ENCODE results near the gene COL18A1. TPM values are rescaled to one million over a fixed set of nuclear protein-coding genes. Genes with fewer than 3 reads are reported as not detected.
"Not testable (repeated sequence)": the region's sequence is repeated elsewhere in the genome, so short reads cannot be mapped to it uniquely, and the experiment has no call there.

Gene COL18A1
- total RNA-seq, 1 experiment from 2014 or later: 838 TPM

GRCh38 chr21:45523411-45524101, 118.6 kb downstream of the COL18A1 start:
- DNase-seq (ENCODE audit: low read depth): no peak
- in situ Hi-C loops (cut with HindIII; ENCODE audit: low pct_unique_long_range_greater_than_20kb, low sequenced_read_pairs): loop anchor here (25.0 kb wide), 1 partner anchor 186 kb away; no protein-coding TSS in a partner anchor

GRCh38 chr21:45524756-45525152, 119.8 kb downstream of the COL18A1 start:
- DNase-seq (ENCODE audit: low read depth): no peak
- in situ Hi-C loops (cut with HindIII; ENCODE audit: low pct_unique_long_range_greater_than_20kb, low sequenced_read_pairs): loop anchor here (25.0 kb wide), 1 partner anchor 187 kb away; no protein-coding TSS in a partner anchor

DNA sequence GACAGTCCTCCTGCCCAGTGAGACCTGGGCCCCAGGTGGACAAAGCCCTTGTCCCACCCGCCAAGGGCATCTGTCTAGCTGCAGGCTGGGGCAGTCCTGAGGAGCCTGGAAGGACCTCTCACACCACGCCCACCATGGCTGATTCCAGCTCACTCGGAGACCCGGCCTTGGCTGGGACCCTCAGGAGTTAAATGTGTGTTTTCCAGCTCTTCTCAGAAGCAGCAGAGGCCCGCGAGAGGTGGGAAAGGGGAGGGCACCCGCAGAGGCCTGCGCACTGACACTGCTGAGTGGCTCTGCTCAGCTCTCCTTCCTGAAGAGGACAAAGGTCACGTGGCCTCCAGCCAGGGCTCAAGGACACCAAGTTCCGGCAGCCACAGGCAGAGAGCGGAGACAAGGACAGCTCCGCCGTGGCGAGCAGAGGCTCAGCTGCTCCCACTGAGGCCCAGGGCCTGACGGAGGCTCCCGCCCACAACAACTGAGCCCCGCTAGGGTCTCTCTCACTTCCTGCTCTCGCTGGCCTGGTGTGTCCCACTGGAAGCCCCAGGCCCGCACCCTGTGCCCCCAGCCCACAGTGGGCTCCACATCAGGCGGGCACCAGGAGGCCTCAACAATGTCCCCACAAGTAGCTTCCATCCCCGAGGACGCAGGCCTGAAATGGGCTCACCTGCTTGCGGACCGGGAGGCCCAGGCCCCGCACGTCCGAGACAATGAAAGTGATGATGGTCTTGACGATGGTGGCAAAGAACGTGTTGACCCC, 120.4 kb downstream of the COL18A1 start:
- DNase-seq (ENCODE audit: low read depth): no peak
- in situ Hi-C loops (cut with HindIII; ENCODE audit: low pct_unique_long_range_greater_than_20kb, low sequenced_read_pairs): no loop called here

- DNase-seq (ENCODE audit: low read depth): no peak
- in situ Hi-C loops (cut with HindIII; ENCODE audit: low pct_unique_long_range_greater_than_20kb, low sequenced_read_pairs): no loop called here
Measured at GRCh38 chr21:45525910-45526306, 120.9 kb downstream of the COL18A1 start.

DNA sequence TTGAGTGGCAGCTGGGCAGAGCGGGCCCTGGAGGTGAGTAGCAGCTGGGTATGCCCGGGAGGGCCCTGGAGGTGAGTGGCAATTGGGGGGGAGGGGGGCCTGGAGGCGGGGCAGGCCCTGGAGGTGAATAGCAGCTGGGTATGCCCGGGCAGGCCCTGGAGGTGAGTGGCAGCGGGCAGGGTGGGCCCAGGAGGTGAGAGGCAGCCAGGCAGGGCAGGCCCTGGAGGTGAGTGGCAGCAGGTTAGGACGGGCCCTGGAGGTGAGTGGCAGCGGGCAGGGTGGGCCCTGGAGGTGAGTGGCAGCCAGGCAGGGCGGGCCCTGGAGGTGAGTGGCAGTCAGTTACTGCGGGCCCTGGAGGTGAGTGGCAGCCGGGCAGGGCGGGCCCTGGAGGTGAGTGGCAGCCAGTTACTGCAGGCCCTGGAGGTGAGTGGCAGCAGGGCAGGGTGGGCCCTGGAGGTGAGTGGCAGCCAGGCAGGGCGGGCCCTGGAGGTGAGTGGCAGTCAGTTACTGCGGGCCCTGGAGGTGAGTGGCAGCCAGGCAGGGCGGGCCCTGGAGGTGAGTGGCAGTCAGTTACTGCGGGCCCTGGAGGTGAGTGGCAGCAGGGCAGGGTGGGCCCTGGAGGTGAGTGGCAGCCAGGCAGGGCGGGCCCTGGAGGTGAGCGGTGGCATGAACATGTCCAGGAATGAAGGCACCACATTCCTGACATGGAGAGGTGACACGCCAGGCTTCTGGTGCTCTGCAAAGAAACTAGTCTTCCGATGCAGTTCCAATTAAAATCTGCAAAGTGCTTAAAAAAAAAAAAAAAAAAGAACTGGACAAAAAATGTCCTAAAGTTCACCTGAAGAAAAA, 122.4 kb downstream of the COL18A1 start:
- in situ Hi-C loops (cut with HindIII; ENCODE audit: low pct_unique_long_range_greater_than_20kb, low sequenced_read_pairs): not testable (repeated sequence)
- peak; percentile 53 for DNase-seq (ENCODE audit: low read depth)

GRCh38 chr21:45528028-45528705, 123.2 kb downstream of the COL18A1 start:
- in situ Hi-C loops (cut with HindIII; ENCODE audit: low pct_unique_long_range_greater_than_20kb, low sequenced_read_pairs): no loop called here

DNA sequence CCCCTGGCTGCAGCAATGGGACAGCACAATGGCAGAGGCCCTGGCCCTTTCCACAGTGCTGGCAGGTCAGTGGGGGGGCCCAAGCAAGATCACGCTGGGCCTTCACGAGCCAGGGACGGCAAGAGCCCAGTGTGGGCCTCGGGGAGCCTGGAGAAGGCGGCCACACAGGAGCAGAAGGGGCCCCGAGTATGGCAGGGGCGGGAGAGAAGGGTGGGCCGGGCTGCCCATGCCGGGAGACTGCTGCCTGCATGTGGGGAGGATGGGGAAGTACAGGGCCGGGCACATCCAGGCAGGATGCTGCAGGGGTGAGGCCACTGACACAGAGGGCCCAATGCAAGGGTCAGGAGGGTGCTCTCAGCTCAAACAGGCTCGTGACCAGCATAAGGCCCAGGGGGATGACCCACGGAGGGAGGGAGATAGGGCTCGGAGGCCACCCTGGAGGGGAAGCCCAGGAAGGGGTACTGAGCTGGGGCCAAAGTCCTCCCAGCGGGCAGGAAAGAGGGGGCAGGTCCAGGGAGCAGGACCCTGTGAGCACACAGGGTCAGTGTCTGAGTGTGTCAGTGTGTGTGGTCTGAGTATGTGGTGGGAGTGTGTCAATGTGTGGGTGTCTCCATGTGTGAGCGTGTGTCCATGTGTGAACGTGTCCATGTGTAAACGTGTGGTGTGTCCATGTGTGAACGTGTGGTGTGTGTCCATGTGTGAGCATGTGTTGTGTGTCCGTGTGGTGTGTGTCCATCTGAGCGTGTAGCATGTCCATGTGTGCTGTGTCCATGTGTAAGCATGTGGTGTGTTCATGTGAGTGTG, 124.2 kb downstream of the COL18A1 start:
- DNase-seq (ENCODE audit: low read depth): no peak
- in situ Hi-C loops (cut with HindIII; ENCODE audit: low pct_unique_long_range_greater_than_20kb, low sequenced_read_pairs): no loop called here

More at GRCh38 chr21:45528028-45528705, 123.2 kb downstream of the COL18A1 start:
- DNase-seq (ENCODE audit: low read depth): no peak

DNA sequence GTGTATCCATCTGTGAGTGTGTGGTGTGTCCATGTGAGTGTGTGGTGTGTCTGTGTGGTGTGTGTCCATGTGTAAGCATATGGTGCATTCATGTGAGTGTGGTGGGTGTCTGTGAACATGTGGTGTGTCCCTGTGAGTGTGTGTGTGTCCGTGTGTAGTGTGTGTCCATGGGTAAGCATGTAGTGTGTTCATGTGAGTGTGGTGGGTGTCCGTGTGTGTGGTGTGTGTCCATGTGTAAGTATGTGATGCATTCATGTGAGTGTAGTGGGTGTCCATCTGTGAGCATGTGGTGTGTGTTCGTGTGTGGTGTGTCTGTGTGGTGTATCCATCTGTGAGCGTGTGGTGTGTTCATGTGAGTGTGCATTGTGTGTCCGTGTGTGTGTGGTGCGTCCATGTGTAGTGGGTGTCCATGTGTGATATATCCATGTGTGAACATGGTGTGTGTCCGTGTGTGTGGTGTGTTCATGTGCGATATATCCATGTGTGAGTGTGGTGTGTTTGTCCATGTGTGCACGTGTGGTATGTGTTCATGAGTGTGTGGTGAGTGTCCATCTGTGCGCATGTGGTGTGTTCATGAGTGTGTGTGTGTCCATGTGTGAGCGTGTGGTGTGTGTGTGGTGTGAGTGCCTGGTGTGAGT, 124.9 kb downstream of the COL18A1 start:
- no peak for DNase-seq (ENCODE audit: low read depth)

DNA sequence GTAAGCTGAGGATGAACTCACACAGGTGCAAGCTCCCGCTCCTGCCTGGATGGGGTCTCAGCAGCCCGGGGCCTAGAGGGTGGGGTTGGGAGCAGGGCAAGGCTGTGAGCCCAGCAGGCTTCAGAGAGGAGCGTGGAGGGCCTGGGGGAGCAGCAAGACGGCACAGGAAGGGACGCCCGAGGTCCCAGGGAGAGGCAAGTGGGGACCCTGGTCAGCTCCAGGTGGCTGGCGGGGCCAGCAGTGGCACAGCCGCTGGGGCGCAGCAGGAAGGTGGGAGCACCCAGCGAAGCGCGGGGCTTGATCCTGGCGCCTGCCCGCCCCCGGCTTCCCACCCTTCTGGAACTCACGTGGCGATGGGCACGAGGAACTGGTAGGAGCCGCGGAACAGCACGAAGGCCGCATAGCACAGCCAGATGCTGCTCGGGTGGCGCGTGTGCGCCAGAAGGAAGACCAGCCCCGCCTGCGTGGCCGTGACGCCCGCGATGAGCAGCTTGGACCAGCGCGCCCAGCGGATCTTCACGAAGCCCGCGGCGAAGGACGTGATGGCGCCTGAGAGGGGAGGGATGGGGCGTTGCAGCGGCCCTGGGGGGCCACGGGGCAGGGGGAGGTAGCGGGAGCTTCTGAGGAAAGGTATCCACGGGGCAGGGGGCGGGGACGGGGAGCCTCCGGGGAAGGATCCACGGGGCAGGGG, 125.6 kb downstream of the COL18A1 start:
- DNase-seq (ENCODE audit: low read depth): no peak
- in situ Hi-C loops (cut with HindIII; ENCODE audit: low pct_unique_long_range_greater_than_20kb, low sequenced_read_pairs): no loop called here

More for the DNA sequence above, 124.9 kb downstream of the COL18A1 start:
- in situ Hi-C loops (cut with HindIII; ENCODE audit: low pct_unique_long_range_greater_than_20kb, low sequenced_read_pairs): no loop called here

GRCh38 chr21:45531114-45531392, 126.1 kb downstream of the COL18A1 start:
- DNase-seq (ENCODE audit: low read depth); in situ Hi-C loops (cut with HindIII; ENCODE audit: low pct_unique_long_range_greater_than_20kb, low sequenced_read_pairs): not testable (repeated sequence)

DNA sequence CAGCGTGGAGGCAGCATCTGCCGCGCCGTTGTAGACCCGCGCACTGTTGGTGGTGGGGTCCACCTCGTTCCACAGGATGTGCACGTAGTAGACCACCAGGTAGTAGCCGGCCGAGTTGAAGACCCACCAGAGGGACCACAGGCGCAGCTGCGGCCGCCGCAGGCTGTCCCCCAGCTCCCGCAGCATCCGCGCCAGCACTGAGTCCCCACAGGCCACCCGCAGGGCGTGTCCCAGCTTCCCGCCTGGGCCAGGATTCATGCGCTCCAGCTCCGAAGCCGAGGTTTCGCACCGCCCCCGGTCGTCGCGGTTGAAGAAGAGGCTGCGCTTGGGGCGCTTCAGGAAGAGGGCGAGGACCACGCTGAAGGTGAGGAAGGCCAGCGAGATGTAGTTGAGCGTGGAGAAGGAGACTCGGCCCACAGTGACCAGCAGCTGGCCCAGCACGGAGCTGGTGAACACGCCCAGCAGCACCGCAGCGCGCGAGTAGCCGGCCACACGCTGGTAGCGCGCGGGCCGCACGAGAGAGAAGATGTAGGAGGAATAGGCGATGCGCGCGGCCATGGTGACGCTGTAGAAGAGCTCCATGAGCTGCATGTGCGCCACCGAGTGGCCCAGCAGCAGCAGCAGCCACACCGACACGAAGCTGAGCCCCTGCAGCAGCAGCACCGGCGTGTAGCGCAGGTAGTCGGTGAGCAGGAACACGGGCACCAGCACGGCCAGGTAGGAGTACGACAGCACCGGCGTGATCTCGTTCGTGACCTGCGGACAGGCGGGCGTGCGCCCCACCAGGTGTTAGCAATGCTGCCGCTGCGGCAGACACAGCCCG, 126.6 kb downstream of the COL18A1 start:
- DNase-seq (ENCODE audit: low read depth): no peak
- in situ Hi-C loops (cut with HindIII; ENCODE audit: low pct_unique_long_range_greater_than_20kb, low sequenced_read_pairs): no loop called here

- DNase-seq (ENCODE audit: low read depth): no peak
- in situ Hi-C loops (cut with HindIII; ENCODE audit: low pct_unique_long_range_greater_than_20kb, low sequenced_read_pairs): no loop called here
Measured at GRCh38 chr21:45532826-45533360, 127.9 kb downstream of the COL18A1 start.

- DNase-seq (ENCODE audit: low read depth): no peak
- in situ Hi-C loops (cut with HindIII; ENCODE audit: low pct_unique_long_range_greater_than_20kb, low sequenced_read_pairs): no loop called here
Measured at GRCh38 chr21:45533361-45533845, 128.4 kb downstream of the COL18A1 start.

GRCh38 chr21:45533846-45534635, 129.1 kb downstream of the COL18A1 start:
- DNase-seq (ENCODE audit: low read depth): no peak
- in situ Hi-C loops (cut with HindIII; ENCODE audit: low pct_unique_long_range_greater_than_20kb, low sequenced_read_pairs): no loop called here

All from Caki2 (cell line).